Keratinocyte (primary cell): ENCODE measurements around the gene CMIP. TPM values are rescaled to one million over a fixed set of nuclear protein-coding genes. Genes with fewer than 3 reads are reported as not detected.

ENCODE experiments used
- DNase-seq: peaks from one replicate; pipeline ENCODE4 v3.0.0-alpha.2; 2011; ENCODE audit warnings: low read depth, missing footprints, low spot score
- FAIRE-seq: peaks from 2 replicates; lab custom pipeline; 2011; peaks lifted over from hg19 to GRCh38; lab: Jason Lieb, UNC
- H2AFZ ChIP-seq: 2 replicates; pipeline ENCODE4 v1.6.0; 2012; ENCODE audit warnings: low read length, control low read depth, inconsistent platforms; ENCODE audit not compliant: control insufficient read depth
- H3K27ac ChIP-seq: 2 replicates; pipeline ENCODE4 v1.5.1; 2011; ENCODE audit warnings: low read length; ENCODE audit not compliant: control insufficient read depth, insufficient read depth
- H3K27me3 ChIP-seq: 3 replicates; pipeline ENCODE4 v1.6.0; 2011; ENCODE audit warnings: low read length; ENCODE audit not compliant: control insufficient read depth, insufficient read depth; ENCODE audit errors: extremely low read depth
- H3K36me3 ChIP-seq, 2 experiments: 2 replicates in 1 of 2; 3 replicates in 1 of 2; pipeline ENCODE4 v1.5.1; 2011; ENCODE audit warnings: low read length in 2 of 2, mild to moderate bottlenecking in 1 of 2; ENCODE audit not compliant: control insufficient read depth in 2 of 2, insufficient read depth in 2 of 2; ENCODE audit errors: extremely low read depth in 1 of 2
- H3K4me1 ChIP-seq: 3 replicates; pipeline ENCODE4 v1.5.1; 2011; ENCODE audit warnings: low read length; ENCODE audit not compliant: control insufficient read depth, insufficient read depth; ENCODE audit errors: extremely low read depth
- H3K4me2 ChIP-seq: 3 replicates; pipeline ENCODE4 v1.6.0; 2011; ENCODE audit warnings: low read depth, low read length; ENCODE audit not compliant: control insufficient read depth, insufficient read depth; ENCODE audit errors: extremely low read depth
- H3K4me3 ChIP-seq, 3 experiments: fragments of 200-600 bp in 1 of 3; sonication (generic) in 1 of 3; 2 replicates in 2 of 3; 3 replicates in 1 of 3; pipeline ENCODE4 v1.5.1; 2011 to 2016; ENCODE audit warnings: low read length in 3 of 3, mild to moderate bottlenecking in 3 of 3, control low read depth in 2 of 3, inconsistent platforms in 1 of 3, low read depth in 1 of 3, mixed read lengths in 1 of 3, mixed run types in 1 of 3, moderate library complexity in 1 of 3; ENCODE audit not compliant: control insufficient read depth in 2 of 3, insufficient read depth in 2 of 3; ENCODE audit errors: extremely low read depth in 1 of 3
- H3K79me2 ChIP-seq: 2 replicates; pipeline ENCODE4 v1.6.0; 2012; ENCODE audit warnings: low read length; ENCODE audit not compliant: control insufficient read depth, insufficient read depth
- H3K9ac ChIP-seq: 3 replicates; pipeline ENCODE4 v1.6.0; 2011; ENCODE audit warnings: low read length; ENCODE audit not compliant: control insufficient read depth, insufficient read depth; ENCODE audit errors: extremely low read depth
- H3K9me1 ChIP-seq: 3 replicates; pipeline ENCODE4 v1.6.0; 2011; ENCODE audit warnings: low read length; ENCODE audit not compliant: control insufficient read depth, insufficient read depth; ENCODE audit errors: extremely low read depth
- H3K9me3 ChIP-seq: 2 replicates; pipeline ENCODE4 v1.5.1; 2012; ENCODE audit warnings: low read depth, low read length; ENCODE audit not compliant: control insufficient read depth
- H4K20me1 ChIP-seq: 3 replicates; pipeline ENCODE4 v1.6.0; 2011; ENCODE audit warnings: low read length; ENCODE audit not compliant: control insufficient read depth, insufficient read depth; ENCODE audit errors: extremely low read depth
- EZH2 ChIP-seq: IDR thresholded peaks from one replicate; pipeline ENCODE4 v1.6.1; 2012; ENCODE audit warnings: inconsistent platforms, mild to moderate bottlenecking, low read length, moderate library complexity
- dilution Hi-C: fragments of 300-500 bp; cut with MboI; formaldehyde crosslinking; loops from one replicate; pipeline ENCODE4 v1.7.0; 2020; ENCODE audit warnings: low sequenced_read_pairs; ENCODE audit not compliant: extremely low pct_ligation_motif_present
- polyA plus RNA-seq, 5 experiments: library from polyadenylated mRNA; depleted of rRNA in 3 of 5; stranded (reverse) in 3 of 5; stranded (forward) in 1 of 5; unstranded in 1 of 5; fragments of >200 nt; gene quantifications; 1 replicate in 1 of 5; 2 replicates in 3 of 5; 3 replicates in 1 of 5; pipeline versions ENCODE4 v1.2.1 to v1.2.3, GENCODE V29; 2011 to 2012; ENCODE audit warnings: missing spikeins in 2 of 5, low read depth in 1 of 5, low replicate concordance in 1 of 5
- TF ChIP-seq, protein P1 (sequence below), 3 experiments: IDR thresholded peaks in 1 of 3; conservative IDR thresholded peaks in 1 of 3; optimal IDR thresholded peaks in 1 of 3; 2 replicates in 2 of 3; 3 replicates in 1 of 3; pipeline versions ENCODE3 to v1.5.1; 2011; ENCODE audit warnings: low read length in 3 of 3, mild to moderate bottlenecking in 3 of 3, moderate library complexity in 2 of 3, control low read depth in 1 of 3, inconsistent platforms in 1 of 3; ENCODE audit not compliant: insufficient read depth in 2 of 3; ENCODE audit errors: extremely low read depth in 1 of 3

CMIP gene
- polyA plus RNA-seq, 1 donor (not counting 4 experiments of a cell fraction or from before 2014, with no cell fraction given) = 5.0 TPM

GRCh38 chr16:81671738-81672597, 227.4 kb downstream of the CMIP start:
- H3K79me2 ChIP-seq = no peaks in the 10 kb centered on the region
- no peak overlapping the region for H3K4me2 ChIP-seq
- no peak overlapping the region for H3K9ac ChIP-seq
- no peak overlapping the region for H2AFZ ChIP-seq
- H3K27ac ChIP-seq = no peak overlapping the region
- dilution Hi-C loops = no loop called here
- no peaks in the 10 kb centered on the region for H3K9me3 ChIP-seq
- FAIRE-seq = no peak
- no peak overlapping the region for H3K4me3 ChIP-seq
- TF ChIP-seq, protein P1, sequence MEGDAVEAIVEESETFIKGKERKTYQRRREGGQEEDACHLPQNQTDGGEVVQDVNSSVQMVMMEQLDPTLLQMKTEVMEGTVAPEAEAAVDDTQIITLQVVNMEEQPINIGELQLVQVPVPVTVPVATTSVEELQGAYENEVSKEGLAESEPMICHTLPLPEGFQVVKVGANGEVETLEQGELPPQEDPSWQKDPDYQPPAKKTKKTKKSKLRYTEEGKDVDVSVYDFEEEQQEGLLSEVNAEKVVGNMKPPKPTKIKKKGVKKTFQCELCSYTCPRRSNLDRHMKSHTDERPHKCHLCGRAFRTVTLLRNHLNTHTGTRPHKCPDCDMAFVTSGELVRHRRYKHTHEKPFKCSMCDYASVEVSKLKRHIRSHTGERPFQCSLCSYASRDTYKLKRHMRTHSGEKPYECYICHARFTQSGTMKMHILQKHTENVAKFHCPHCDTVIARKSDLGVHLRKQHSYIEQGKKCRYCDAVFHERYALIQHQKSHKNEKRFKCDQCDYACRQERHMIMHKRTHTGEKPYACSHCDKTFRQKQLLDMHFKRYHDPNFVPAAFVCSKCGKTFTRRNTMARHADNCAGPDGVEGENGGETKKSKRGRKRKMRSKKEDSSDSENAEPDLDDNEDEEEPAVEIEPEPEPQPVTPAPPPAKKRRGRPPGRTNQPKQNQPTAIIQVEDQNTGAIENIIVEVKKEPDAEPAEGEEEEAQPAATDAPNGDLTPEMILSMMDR (optimal IDR thresholded peaks at IDR 0.05 in 1 of 3, IDR thresholded peaks at IDR 0.05 in 1 of 3, conservative IDR thresholded peaks at IDR 0.05 in 1 of 3; ENCODE audit: extremely low read depth in 1 of 3, insufficient read depth in 2 of 3, low read length in 3 of 3) = no peak
- no peak for TF ChIP-seq EZH2
- H3K27me3 ChIP-seq = no peaks in the 10 kb centered on the region
- no peak for DNase-seq
- peaks cover 34 to 39% of the 10 kb centered on the region in 2 experiments for H3K36me3 ChIP-seq
- H3K4me1 ChIP-seq = no peaks in the 10 kb centered on the region
- no peaks in the 10 kb centered on the region for H4K20me1 ChIP-seq
- no peaks in the 10 kb centered on the region for H3K9me1 ChIP-seq

DNA sequence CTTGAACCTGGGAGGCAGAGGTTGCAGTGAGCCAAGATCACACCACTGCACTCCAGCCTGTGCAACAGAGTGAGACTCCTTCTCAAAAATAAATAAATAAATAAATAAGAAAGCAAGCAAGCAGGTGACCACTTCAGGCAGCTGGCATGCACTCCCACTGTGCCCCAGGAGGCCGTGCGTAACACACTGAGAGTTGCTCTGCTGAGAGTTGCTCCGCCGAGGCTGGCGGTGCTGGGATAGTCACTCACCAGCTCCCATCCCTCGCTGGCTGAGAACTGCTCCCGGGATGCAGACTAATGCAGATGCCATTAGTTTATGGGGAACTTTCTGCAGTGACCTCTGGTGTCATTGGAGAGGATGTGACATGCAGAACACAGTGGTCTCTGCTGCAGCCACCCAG, 228.8 kb downstream of the CMIP start:
- no peaks in the 10 kb centered on the region for H3K27me3 ChIP-seq
- no peaks in the 10 kb centered on the region for H3K4me1 ChIP-seq
- DNase-seq (no peak), FAIRE-seq (no peak)
- no peaks in the 10 kb centered on the region for H3K9me3 ChIP-seq
- no peaks in the 10 kb centered on the region for H4K20me1 ChIP-seq
- dilution Hi-C loops = no loop called here
- no peaks in the 10 kb centered on the region for H3K9me1 ChIP-seq
- no peak overlapping the region for H3K9ac ChIP-seq
- H3K4me2 ChIP-seq = no peak overlapping the region
- no peak overlapping the region for H2AFZ ChIP-seq
- H3K79me2 ChIP-seq = no peaks in the 10 kb centered on the region
- no peak overlapping the region for H3K27ac ChIP-seq
- peaks cover 35 to 37% of the 10 kb centered on the region in 2 experiments for H3K36me3 ChIP-seq
- TF ChIP-seq EZH2 = no peak
- TF ChIP-seq, protein P1 (optimal IDR thresholded peaks at IDR 0.05 in 1 of 3, IDR thresholded peaks at IDR 0.05 in 1 of 3, conservative IDR thresholded peaks at IDR 0.05 in 1 of 3; ENCODE audit: extremely low read depth in 1 of 3, insufficient read depth in 2 of 3, low read length in 3 of 3) = no peak
- H3K4me3 ChIP-seq = no peak overlapping the region
